ENCODE results near the gene KBTBD6. TPM values are rescaled to one million over a fixed set of nuclear protein-coding genes. Genes with fewer than 3 reads are reported as not detected.

KBTBD6 gene
- total RNA-seq, 2 donors from 2014 or later = 4.1 to 7.1 TPM

- Histone ChIP-seq H3K4me1 (ENCODE audit: control insufficient read depth in 1 of 2, low read depth in 2 of 2) (no peaks in the 10 kb centered on the region), H3K27ac (no peak overlapping the region), H3K4me3 (no peak overlapping the region), H3K9me3 (no peaks in the 10 kb centered on the region), H3K27me3 (replicated peaks; ENCODE audit: insufficient read depth) (no peaks in the 10 kb centered on the region), H3K36me3 (peaks cover 34% of the 10 kb centered on the region)
- TF ChIP-seq, protein P1, sequence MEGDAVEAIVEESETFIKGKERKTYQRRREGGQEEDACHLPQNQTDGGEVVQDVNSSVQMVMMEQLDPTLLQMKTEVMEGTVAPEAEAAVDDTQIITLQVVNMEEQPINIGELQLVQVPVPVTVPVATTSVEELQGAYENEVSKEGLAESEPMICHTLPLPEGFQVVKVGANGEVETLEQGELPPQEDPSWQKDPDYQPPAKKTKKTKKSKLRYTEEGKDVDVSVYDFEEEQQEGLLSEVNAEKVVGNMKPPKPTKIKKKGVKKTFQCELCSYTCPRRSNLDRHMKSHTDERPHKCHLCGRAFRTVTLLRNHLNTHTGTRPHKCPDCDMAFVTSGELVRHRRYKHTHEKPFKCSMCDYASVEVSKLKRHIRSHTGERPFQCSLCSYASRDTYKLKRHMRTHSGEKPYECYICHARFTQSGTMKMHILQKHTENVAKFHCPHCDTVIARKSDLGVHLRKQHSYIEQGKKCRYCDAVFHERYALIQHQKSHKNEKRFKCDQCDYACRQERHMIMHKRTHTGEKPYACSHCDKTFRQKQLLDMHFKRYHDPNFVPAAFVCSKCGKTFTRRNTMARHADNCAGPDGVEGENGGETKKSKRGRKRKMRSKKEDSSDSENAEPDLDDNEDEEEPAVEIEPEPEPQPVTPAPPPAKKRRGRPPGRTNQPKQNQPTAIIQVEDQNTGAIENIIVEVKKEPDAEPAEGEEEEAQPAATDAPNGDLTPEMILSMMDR (IDR thresholded peaks at IDR 0.05) = no peak
- no peak for DNase-seq (ENCODE audit: low spot score)
- ATAC-seq (ENCODE audit: insufficient number of reproducible peaks, low FRiP score, low read depth) = no peak
Observed at GRCh38 chr13:41079725-41080124, 52.9 kb downstream of the KBTBD6 start.

Other genes with a start within 250 kb of the KBTBD6 start
- gene ELF1, start 113.5 kb downstream of the KBTBD6 start, total RNA-seq = 10 to 100 TPM; 54.7 to 99.9 TPM
- gene WBP4, start 71.3 kb downstream of the KBTBD6 start, total RNA-seq = 10 to 100 TPM; 11.1 to 16.5 TPM
- 1 to 10 TPM; 6.1 to 6.2 TPM for gene KBTBD7, start 61.8 kb upstream of the KBTBD6 start, total RNA-seq
- 10 to 100 TPM in 1 of 2 donors, 1 to 10 TPM in 1; 2.3 to 13.9 TPM for gene MTRF1, start 130.8 kb upstream of the KBTBD6 start, total RNA-seq
- gene NAA16, start 178.5 kb upstream of the KBTBD6 start, total RNA-seq = 10 to 100 TPM; 28.3 to 36.3 TPM

Measured in thoracic aorta (tissue), 2 donors.